ENCODE measurements around the gene KLHDC8A.

DNA sequence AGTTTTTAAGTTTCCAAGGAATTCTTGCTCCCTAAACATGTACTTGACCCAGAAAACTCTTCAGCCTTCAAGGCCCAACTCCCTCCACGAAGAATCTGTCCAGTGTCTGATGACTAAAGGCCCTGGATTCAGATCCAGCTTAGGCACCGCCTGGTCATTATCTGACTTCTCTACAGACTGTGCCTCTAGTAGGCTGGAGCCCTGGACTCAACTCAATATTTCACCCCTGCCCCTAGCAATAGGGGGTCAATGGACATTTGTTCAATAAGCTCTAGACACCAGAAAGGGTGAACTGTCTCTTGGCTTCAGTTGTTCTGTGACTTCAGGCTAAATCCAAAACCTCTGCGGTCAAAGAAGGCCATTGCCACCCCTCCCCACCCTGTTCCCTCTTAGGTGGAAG, 69.6 kb downstream of the KLHDC8A start:
- TF ChIP-seq, protein P1, sequence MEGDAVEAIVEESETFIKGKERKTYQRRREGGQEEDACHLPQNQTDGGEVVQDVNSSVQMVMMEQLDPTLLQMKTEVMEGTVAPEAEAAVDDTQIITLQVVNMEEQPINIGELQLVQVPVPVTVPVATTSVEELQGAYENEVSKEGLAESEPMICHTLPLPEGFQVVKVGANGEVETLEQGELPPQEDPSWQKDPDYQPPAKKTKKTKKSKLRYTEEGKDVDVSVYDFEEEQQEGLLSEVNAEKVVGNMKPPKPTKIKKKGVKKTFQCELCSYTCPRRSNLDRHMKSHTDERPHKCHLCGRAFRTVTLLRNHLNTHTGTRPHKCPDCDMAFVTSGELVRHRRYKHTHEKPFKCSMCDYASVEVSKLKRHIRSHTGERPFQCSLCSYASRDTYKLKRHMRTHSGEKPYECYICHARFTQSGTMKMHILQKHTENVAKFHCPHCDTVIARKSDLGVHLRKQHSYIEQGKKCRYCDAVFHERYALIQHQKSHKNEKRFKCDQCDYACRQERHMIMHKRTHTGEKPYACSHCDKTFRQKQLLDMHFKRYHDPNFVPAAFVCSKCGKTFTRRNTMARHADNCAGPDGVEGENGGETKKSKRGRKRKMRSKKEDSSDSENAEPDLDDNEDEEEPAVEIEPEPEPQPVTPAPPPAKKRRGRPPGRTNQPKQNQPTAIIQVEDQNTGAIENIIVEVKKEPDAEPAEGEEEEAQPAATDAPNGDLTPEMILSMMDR (IDR thresholded peaks at IDR 0.05): no peak
- TF ChIP-seq POLR2A (IDR thresholded peaks at IDR 0.05): no peak
